Stomach (tissue), 4 donors: Measurements from ENCODE around the gene LENEP.

Experiments used
- CTCF ChIP-seq, 7 experiments: fragments of 450-650 bp in 4 of 7; fragments of 200-600 bp in 3 of 7; sonication (generic) in 3 of 7; IDR thresholded peaks; one replicate each; pipeline ENCODE4 v1.5.1; 2016 to 2019; ENCODE audit warnings: antibody characterized with exemption in 7 of 7, control low read depth in 2 of 7, mild to moderate bottlenecking in 1 of 7
- POLR2A ChIP-seq, 4 donors: fragments of 450-650 bp; IDR thresholded peaks; one replicate each; pipeline ENCODE4 v1.6.1; 2016; ENCODE audit warnings: antibody characterized with exemption in 4 of 4, control low read depth in 2 of 4, mild to moderate bottlenecking in 1 of 4, moderate library complexity in 1 of 4
- POLR2AphosphoS5 ChIP-seq, 3 donors: sonication (generic); formaldehyde crosslinking; IDR thresholded peaks; one replicate each; pipeline ENCODE4 v1.6.1; 2016; ENCODE audit warnings: antibody characterized with exemption in 3 of 3

- TF ChIP-seq CTCF (IDR thresholded peaks at IDR 0.05) (no peak), POLR2AphosphoS5 (IDR thresholded peaks at IDR 0.05) (peak; percentile 82 to 87 (median 87)), POLR2A (IDR thresholded peaks at IDR 0.05) (peak in 2 of 4 donors; percentile 53 to 64)
Measured at GRCh38 chr1:154974102-154974807, 19.1 kb upstream of the LENEP start, which contains the start of gene CKS1B.
